22Rv1 (cell line): ENCODE results near the gene GPR3.
"Not testable (repeated sequence)": the region's sequence is repeated elsewhere in the genome, so short reads cannot be mapped to it uniquely, and the experiment has no call there.

Experiments
- H3K27ac ChIP-seq: fragments of 450-650 bp; 2 replicates; pipeline ENCODE4 v1.5.1; 2017
- CTCF ChIP-seq: fragments of 450-650 bp; IDR thresholded peaks from 2 replicates; pipeline ENCODE4 v1.5.1; 2017; ENCODE audit warnings: mild to moderate bottlenecking
- ZFX ChIP-seq: fragments of 450-650 bp; IDR thresholded peaks from 2 replicates; pipeline ENCODE4 v1.6.1; 2017; ENCODE audit warnings: antibody characterized with exemption, borderline replicate concordance

GPR3 gene

GRCh38 chr1:27405074-27405473 is 12.7 kb downstream of the GPR3 start:
- no peak for TF ChIP-seq CTCF
- no peak for TF ChIP-seq ZFX
- H3K27ac ChIP-seq, result no peak overlapping the region

GRCh38 chr1:27405598-27406361 is 13.4 kb downstream of the GPR3 start:
- H3K27ac ChIP-seq, result not testable (repeated sequence)

- no peak overlapping the region for H3K27ac ChIP-seq
- TF ChIP-seq CTCF, result no peak
- TF ChIP-seq ZFX, result no peak
Measured at GRCh38 chr1:27406362-27406680, 13.9 kb downstream of the GPR3 start.

GRCh38 chr1:27406791-27407190 is 14.4 kb downstream of the GPR3 start:
- H3K27ac ChIP-seq, result not testable (repeated sequence)

GRCh38 chr1:27408151-27408550 is 15.7 kb downstream of the GPR3 start:
- no peak overlapping the region for H3K27ac ChIP-seq
- TF ChIP-seq ZFX, result no peak
- no peak for TF ChIP-seq CTCF

- TF ChIP-seq ZFX (no peak), CTCF (no peak)
- H3K27ac ChIP-seq, result no peak overlapping the region
Measured at GRCh38 chr1:27409669-27410068, 17.2 kb downstream of the GPR3 start.

GRCh38 chr1:27410709-27411108 is 18.3 kb downstream of the GPR3 start:
- no peak for TF ChIP-seq CTCF
- no peak for TF ChIP-seq ZFX
- no peak overlapping the region for H3K27ac ChIP-seq

GRCh38 chr1:27412502-27412901 is 20.1 kb downstream of the GPR3 start:
- TF ChIP-seq ZFX (no peak), CTCF (no peak)
- no peak overlapping the region for H3K27ac ChIP-seq
